Keratinocyte (primary cell): Measurements from ENCODE around the gene NT5DC4.

Experiments used
- CTCF ChIP-seq, 3 experiments: IDR thresholded peaks in 1 of 3; conservative IDR thresholded peaks in 1 of 3; optimal IDR thresholded peaks in 1 of 3; 2 replicates in 2 of 3; 3 replicates in 1 of 3; pipeline versions ENCODE3 to v1.5.1; 2011; ENCODE audit warnings: low read length in 3 of 3, mild to moderate bottlenecking in 3 of 3, moderate library complexity in 2 of 3, control low read depth in 1 of 3, inconsistent platforms in 1 of 3; ENCODE audit not compliant: insufficient read depth in 2 of 3; ENCODE audit errors: extremely low read depth in 1 of 3
- EZH2 ChIP-seq: IDR thresholded peaks from one replicate; pipeline ENCODE4 v1.6.1; 2012; ENCODE audit warnings: inconsistent platforms, mild to moderate bottlenecking, low read length, moderate library complexity

GRCh38 chr2:112714836-112715631, 5.8 kb upstream of the NT5DC4 start:
- no peak for TF ChIP-seq CTCF (optimal IDR thresholded peaks at IDR 0.05 in 1 of 3, IDR thresholded peaks at IDR 0.05 in 1 of 3, conservative IDR thresholded peaks at IDR 0.05 in 1 of 3; ENCODE audit: extremely low read depth in 1 of 3, insufficient read depth in 2 of 3, low read length in 3 of 3)
- no peak for TF ChIP-seq EZH2
